NB4 (cell line): ENCODE results near the gene FSTL4.

Experiments
- DNase-seq: peaks from one replicate; pipeline ENCODE4 v3.0.0; 2010; ENCODE audit warnings: low read depth
- H3K4me3 ChIP-seq: one replicate; pipeline ENCODE4 v1.5.1; 2011; ENCODE audit warnings: mild to moderate bottlenecking, low read depth, low read length, moderate library complexity
- MYC ChIP-seq: IDR thresholded peaks from 2 replicates; pipeline ENCODE4 v1.6.1; 2011; ENCODE audit warnings: low read depth, low read length
- POLR2A ChIP-seq: IDR thresholded peaks from 2 replicates; pipeline ENCODE4 v1.6.1; 2011; ENCODE audit warnings: mild to moderate bottlenecking; ENCODE audit not compliant: insufficient read length; ENCODE audit errors: extremely low read depth
- TF ChIP-seq, protein P1 (sequence below): IDR thresholded peaks from one replicate; pipeline ENCODE4 v1.5.1; 2012; ENCODE audit warnings: low read depth, low read length
- TF ChIP-seq, protein P2 (sequence below): IDR thresholded peaks from 2 replicates; pipeline ENCODE4 v1.6.1; 2011; ENCODE audit warnings: low read depth, low read length

Gene FSTL4

DNA sequence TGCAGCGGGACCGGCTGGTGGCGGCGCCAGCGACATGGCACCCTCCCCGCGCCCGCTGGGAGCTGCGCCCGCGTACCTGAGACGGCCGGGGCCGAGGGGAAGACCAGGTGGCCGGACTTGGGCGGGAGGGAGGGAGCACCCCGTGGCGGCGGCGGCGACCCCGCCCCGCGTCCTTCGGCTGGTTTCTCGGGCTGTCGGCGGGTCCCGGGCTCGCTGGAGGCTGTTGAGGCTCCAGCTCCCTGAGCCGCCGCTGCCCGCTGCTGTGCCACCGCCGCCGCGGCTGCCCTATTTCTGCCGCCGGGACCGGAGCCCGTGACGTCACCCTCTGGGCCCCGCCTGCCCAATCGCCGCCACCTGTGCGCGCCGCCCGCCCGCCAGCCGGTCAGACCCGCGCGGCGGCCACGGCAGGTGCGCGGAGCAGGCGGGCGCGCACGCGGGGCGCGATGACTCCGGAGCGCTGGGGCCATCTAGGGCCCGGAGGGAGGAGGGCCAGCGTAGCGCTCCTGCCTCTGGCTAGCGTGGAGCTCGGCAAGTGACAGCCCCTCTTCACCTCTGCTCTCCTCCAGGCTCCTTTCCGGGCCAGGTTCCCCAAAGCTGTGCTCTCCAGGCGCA lies at the start of gene FSTL4:
TSS of gene FSTL4 (minus strand) at position 293 of the 612 bp plus-strand sequence.
- DNase-seq, result no peak
- TF ChIP-seq, protein P1, sequence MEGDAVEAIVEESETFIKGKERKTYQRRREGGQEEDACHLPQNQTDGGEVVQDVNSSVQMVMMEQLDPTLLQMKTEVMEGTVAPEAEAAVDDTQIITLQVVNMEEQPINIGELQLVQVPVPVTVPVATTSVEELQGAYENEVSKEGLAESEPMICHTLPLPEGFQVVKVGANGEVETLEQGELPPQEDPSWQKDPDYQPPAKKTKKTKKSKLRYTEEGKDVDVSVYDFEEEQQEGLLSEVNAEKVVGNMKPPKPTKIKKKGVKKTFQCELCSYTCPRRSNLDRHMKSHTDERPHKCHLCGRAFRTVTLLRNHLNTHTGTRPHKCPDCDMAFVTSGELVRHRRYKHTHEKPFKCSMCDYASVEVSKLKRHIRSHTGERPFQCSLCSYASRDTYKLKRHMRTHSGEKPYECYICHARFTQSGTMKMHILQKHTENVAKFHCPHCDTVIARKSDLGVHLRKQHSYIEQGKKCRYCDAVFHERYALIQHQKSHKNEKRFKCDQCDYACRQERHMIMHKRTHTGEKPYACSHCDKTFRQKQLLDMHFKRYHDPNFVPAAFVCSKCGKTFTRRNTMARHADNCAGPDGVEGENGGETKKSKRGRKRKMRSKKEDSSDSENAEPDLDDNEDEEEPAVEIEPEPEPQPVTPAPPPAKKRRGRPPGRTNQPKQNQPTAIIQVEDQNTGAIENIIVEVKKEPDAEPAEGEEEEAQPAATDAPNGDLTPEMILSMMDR, result no peak
- TF ChIP-seq POLR2A (no peak), MYC (no peak)
- TF ChIP-seq, protein P2, sequence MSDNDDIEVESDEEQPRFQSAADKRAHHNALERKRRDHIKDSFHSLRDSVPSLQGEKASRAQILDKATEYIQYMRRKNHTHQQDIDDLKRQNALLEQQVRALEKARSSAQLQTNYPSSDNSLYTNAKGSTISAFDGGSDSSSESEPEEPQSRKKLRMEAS, result no peak
- H3K4me3 ChIP-seq, result no peak within 1 kb of the TSS

DNA sequence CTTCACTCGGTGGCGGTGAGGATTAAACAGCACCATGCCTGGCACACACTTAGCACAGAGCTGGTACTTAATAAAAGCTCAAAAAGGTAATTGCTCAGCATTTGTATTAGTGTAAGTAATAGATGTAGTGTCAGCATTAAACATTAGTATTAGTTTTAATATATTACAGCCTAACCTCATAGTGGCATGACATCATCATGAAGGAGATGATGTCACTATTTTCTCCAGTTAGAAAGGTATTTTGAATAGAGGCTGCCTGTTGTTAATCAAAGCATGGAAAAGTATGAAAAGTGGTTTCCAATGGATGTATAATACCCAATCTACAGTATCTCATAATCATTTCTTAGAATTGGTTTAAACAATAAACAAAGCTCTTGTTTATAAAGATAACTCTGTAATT lies 49.0 kb upstream of the FSTL4 start:
- no peak for DNase-seq
- TF ChIP-seq MYC (no peak), POLR2A (no peak)
- TF ChIP-seq, protein P2, result no peak
- TF ChIP-seq, protein P1, result no peak
- no peak overlapping the region for H3K4me3 ChIP-seq

DNA sequence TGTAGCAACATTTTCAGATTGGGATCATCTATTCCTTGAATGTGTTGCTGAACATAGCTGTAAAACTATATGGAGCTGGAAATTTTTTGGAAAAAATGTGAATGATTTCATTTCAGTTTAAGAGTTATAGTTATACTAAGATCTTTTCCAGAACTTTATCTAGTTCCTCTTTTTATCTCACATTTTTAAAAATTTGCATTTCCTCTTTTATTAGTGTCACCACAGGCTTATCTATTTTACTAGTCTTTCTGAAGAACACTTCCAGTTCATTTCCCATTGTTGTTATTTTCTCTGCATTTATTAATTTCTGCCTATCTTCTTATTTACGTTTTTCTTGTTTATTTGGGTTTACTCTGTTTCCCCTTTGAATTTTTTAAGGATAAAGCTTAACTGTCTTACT lies 46.0 kb upstream of the FSTL4 start:
- TF ChIP-seq MYC (no peak), POLR2A (no peak)
- TF ChIP-seq, protein P2, result no peak
- TF ChIP-seq, protein P1, result no peak
- H3K4me3 ChIP-seq, result no peak overlapping the region
- no peak for DNase-seq

DNA sequence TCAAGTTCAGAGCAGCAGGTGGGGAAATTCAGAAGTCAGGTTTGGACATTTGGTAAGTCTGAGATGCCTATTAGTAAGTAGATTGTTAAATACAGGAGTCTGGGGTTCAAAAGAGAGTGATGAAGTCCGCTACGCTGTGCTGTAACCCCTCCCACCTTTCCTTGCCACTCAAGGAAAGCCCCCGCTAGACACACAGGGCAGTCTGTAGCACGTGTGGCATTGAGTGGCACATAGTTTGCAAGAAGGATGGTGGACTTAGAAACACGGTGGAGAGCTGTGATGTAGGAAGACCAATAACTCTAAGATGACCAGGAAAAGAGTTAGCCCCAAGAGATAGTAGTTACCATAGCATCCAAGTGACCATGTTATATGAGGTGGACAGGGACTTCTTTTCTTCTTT lies 44.7 kb upstream of the FSTL4 start:
- no peak overlapping the region for H3K4me3 ChIP-seq
- TF ChIP-seq MYC (no peak), POLR2A (no peak)
- TF ChIP-seq, protein P2, result no peak
- TF ChIP-seq, protein P1, result no peak
- no peak for DNase-seq

DNA sequence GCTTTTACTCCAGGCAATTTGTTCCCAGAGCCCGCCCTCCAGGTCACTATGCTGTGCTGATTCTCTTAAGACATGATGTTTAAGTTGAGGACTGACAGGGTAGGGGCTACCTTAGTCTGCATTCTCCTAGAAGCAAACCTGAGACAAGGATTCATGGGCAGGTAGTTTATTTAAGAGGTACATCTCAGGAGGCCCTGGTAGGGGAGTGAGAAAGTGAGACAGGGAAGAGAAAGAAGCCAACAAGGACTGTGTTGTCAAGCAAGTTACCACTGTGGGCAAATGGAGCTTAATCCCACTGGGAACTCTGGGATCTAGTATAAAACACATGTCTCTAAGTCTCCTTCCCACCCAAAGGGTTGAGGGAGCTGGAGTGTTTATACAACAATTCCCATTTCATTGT lies 43.6 kb upstream of the FSTL4 start:
- H3K4me3 ChIP-seq, result no peak overlapping the region
- no peak for DNase-seq
- TF ChIP-seq, protein P2, result no peak
- TF ChIP-seq, protein P1, result no peak
- TF ChIP-seq MYC, result no peak
- TF ChIP-seq POLR2A, result no peak

DNA sequence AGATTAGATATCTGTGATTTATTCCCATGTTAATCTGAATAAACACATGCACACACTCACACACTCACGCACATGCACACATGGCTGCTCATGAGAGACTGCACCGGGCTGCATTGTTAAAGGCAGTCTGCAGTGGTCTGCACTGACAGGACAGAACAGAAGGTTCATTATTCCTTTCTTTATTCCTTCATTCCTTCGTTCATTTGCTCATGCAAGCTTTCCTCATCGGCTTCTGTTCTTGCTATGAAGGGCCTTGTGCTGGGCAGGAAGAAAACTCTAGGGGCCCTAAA lies 41.4 kb upstream of the FSTL4 start:
- TF ChIP-seq, protein P2, result no peak
- TF ChIP-seq POLR2A, result no peak
- TF ChIP-seq MYC, result no peak
- TF ChIP-seq, protein P1, result no peak

More for the DNA sequence above, 41.4 kb upstream of the FSTL4 start:
- no peak for DNase-seq
- H3K4me3 ChIP-seq, result no peak overlapping the region
